ENCODE data around the gene PPP1R9A. TPM values are rescaled to one million over a fixed set of nuclear protein-coding genes. Genes with fewer than 3 reads are reported as not detected.

PPP1R9A gene
- total and polyA plus RNA-seq, 10 of the 15 experiments (the other 5 are each of a cell fraction or from before 2014, with no cell fraction given), result 0.04 to 0.12 TPM; not detected in 8

GRCh38 chr7:94949532-94949931 is 42.1 kb downstream of the PPP1R9A start:
- 0% methylated on average over 1 of the region's 1 CpG for WGBS (ENCODE audit: insufficient coverage, insufficient replicate concordance, low lambda C conversion rate, missing lambda C conversion rate)
- intact Hi-C loops (cut with micrococcal nuclease; ENCODE audit: unreplicated experiment), result no loop called here
- DNase-seq (ENCODE audit: low read depth, low spot score) (no peak), ATAC-seq (no peak), FAIRE-seq (no peak)
- Histone ChIP-seq H3K4me3 (no peak overlapping the region), H3K4me1 (ENCODE audit: control insufficient read depth, insufficient read depth, low read length) (no peaks in the 10 kb centered on the region), H4K20me1 (ENCODE audit: control insufficient read depth, insufficient read depth) (no peaks in the 10 kb centered on the region), H3K27me3 (replicated peaks in 1 of 2; ENCODE audit: control insufficient read depth in 2 of 2, insufficient read depth in 2 of 2, low read length in 1 of 2) (no peaks in the 10 kb centered on the region), H3K9me3 (replicated peaks; ENCODE audit: control insufficient read depth, insufficient read depth, low read length) (no peaks in the 10 kb centered on the region), H3K9ac (ENCODE audit: control insufficient read depth, insufficient read depth, low read length) (no peak overlapping the region), H3K4me2 (ENCODE audit: control insufficient read depth, insufficient read depth) (no peak overlapping the region), H3K27ac (ENCODE audit: control insufficient read depth, insufficient read depth) (no peak overlapping the region), H2AFZ (ENCODE audit: control insufficient read depth, low read depth, low read length) (no peak overlapping the region), H3K36me3 (ENCODE audit: control insufficient read depth in 2 of 2, insufficient read depth in 2 of 2, low read length in 1 of 2) (no peaks in the 10 kb centered on the region), H3K79me2 (ENCODE audit: control insufficient read depth, insufficient read depth, low read length) (no peaks in the 10 kb centered on the region)
- in situ Hi-C loops (cut with MboI), result no loop called here
- CTCF ChIA-PET, result interaction anchor here (0.6 kb wide), 1 partner anchor 730 kb away, joined by 3 read pairs; no protein-coding TSS in a partner anchor
- SMC1A ChIA-PET (ENCODE audit: uncharacterized antibody, unreplicated experiment), result no interaction called here
- no peak for TF ChIP-seq USF1 (IDR thresholded peaks at IDR 0.05; ENCODE audit: borderline replicate concordance, extremely low read length, insufficient read depth, low read depth, low read length)
- TF ChIP-seq ZZZ3 (IDR thresholded peaks at IDR 0.05; ENCODE audit: control insufficient read depth, insufficient read length, low read depth), result no peak
- TF ChIP-seq NFIC (IDR thresholded peaks at IDR 0.05; ENCODE audit: low read depth, low read length), result no peak
- no peak for TF ChIP-seq E4F1 (IDR thresholded peaks at IDR 0.05; ENCODE audit: borderline replicate concordance, partially characterized antibody)
- TF ChIP-seq POLR2A (IDR thresholded peaks at IDR 0.05; ENCODE audit: low read depth, low read length), result no peak
- TF ChIP-seq CBX3 (IDR thresholded peaks at IDR 0.05; ENCODE audit: borderline replicate concordance, low read depth), result no peak
- no peak for TF ChIP-seq FOXM1 (IDR thresholded peaks at IDR 0.05; ENCODE audit: low read depth, low read length)
- TF ChIP-seq HSF1 (IDR thresholded peaks at IDR 0.05; ENCODE audit: low read depth, low read length), result no peak
- no peak for TF ChIP-seq SREBF2 (IDR thresholded peaks at IDR 0.05; ENCODE audit: low read length)
- no peak for TF ChIP-seq MAX (IDR thresholded peaks at IDR 0.05; ENCODE audit: low read depth, low read length)
- TF ChIP-seq KAT2A (conservative IDR thresholded peaks at IDR 0.05; ENCODE audit: control insufficient read depth, low read depth, low read length), result no peak
- TF ChIP-seq RFX5 (IDR thresholded peaks at IDR 0.05; ENCODE audit: low read depth, low read length), result no peak
- TF ChIP-seq SUZ12 (IDR thresholded peaks at IDR 0.05; ENCODE audit: unreplicated experiment), result no peak
- TF ChIP-seq IRF4 (IDR thresholded peaks at IDR 0.05; ENCODE audit: low read depth, low read length), result no peak
- TF ChIP-seq CTCF (IDR thresholded peaks at IDR 0.05 in 2 of 3, conservative IDR thresholded peaks at IDR 0.05 in 1 of 3; ENCODE audit: control insufficient read depth in 2 of 3, extremely low read depth in 1 of 3, insufficient read depth in 1 of 3, low read depth in 3 of 3, low read length in 3 of 3), result no peak
- TF ChIP-seq EZH2 (IDR thresholded peaks at IDR 0.05; ENCODE audit: borderline replicate concordance, control insufficient read depth, low read depth, low read length), result no peak
- TF ChIP-seq CREB1 (IDR thresholded peaks at IDR 0.05; ENCODE audit: low read depth), result no peak
- TF ChIP-seq ZBED1 (IDR thresholded peaks at IDR 0.05; ENCODE audit: borderline replicate concordance), result no peak
- POLR2A ChIA-PET, result no interaction called here
- no TSS peak for BruUV-seq (replicated peaks)
- RAD21 ChIA-PET (ENCODE audit: unreplicated experiment), result no interaction called here

Data from GM12878 (cell line).